ENCODE data around the gene NPAS2. TPM values are rescaled to one million over a fixed set of nuclear protein-coding genes. Genes with fewer than 3 reads are reported as not detected.

NPAS2 gene
- total RNA-seq, 2 donors from 2014 or later, result 24.2 to 45.8 TPM

- no peak overlapping the region for H3K4me3 ChIP-seq
- no peaks in the 10 kb centered on the region for H3K4me1 ChIP-seq (replicated peaks)
- H3K9me3 ChIP-seq, result no peaks in the 10 kb centered on the region
- TF ChIP-seq CTCF (IDR thresholded peaks at IDR 0.05), result no peak
- TF ChIP-seq POLR2A (IDR thresholded peaks at IDR 0.05), result no peak
- TF ChIP-seq POLR2AphosphoS5 (IDR thresholded peaks at IDR 0.05), result no peak
- intact Hi-C loops (cut with DNase I), result no loop called here
- no peak for DNase-seq (ENCODE audit: low spot score)
- H3K27ac ChIP-seq, result no peak overlapping the region
- H3K36me3 ChIP-seq, result no peaks in the 10 kb centered on the region
- 93% methylated on average over 9 of the region's 9 CpGs for WGBS
- no peaks in the 10 kb centered on the region for H3K27me3 ChIP-seq (replicated peaks; ENCODE audit: insufficient read depth)
Measured at GRCh38 chr2:100793982-100794381, 26.0 kb upstream of the NPAS2 start.

- TF ChIP-seq CTCF (IDR thresholded peaks at IDR 0.05), result no peak
- TF ChIP-seq POLR2A (IDR thresholded peaks at IDR 0.05), result no peak
- peak; percentile 45 for TF ChIP-seq POLR2AphosphoS5 (IDR thresholded peaks at IDR 0.05)
- Histone ChIP-seq H3K27ac (no peak overlapping the region), H3K9me3 (no peaks in the 10 kb centered on the region), H3K4me1 (replicated peaks) (no peaks in the 10 kb centered on the region), H3K36me3 (no peaks in the 10 kb centered on the region), H3K27me3 (replicated peaks; ENCODE audit: insufficient read depth) (no peaks in the 10 kb centered on the region), H3K4me3 (no peak overlapping the region)
- intact Hi-C loops (cut with DNase I), result no loop called here
- DNase-seq (ENCODE audit: low spot score), result peak; percentile 44
- 35% methylated on average over 5 of the region's 5 CpGs for WGBS
Measured at GRCh38 chr2:100796499-100797100, 23.3 kb upstream of the NPAS2 start.

GRCh38 chr2:100799686-100800085, 20.3 kb upstream of the NPAS2 start:
- 53% methylated on average over 5 of the region's 5 CpGs for WGBS
- H3K36me3 ChIP-seq, result no peaks in the 10 kb centered on the region

GRCh38 chr2:100800915-100801314, 19.0 kb upstream of the NPAS2 start:
- TF ChIP-seq POLR2AphosphoS5 (IDR thresholded peaks at IDR 0.05) (no peak), CTCF (IDR thresholded peaks at IDR 0.05) (no peak), POLR2A (IDR thresholded peaks at IDR 0.05) (no peak)
- intact Hi-C loops (cut with DNase I), result no loop called here
- DNase-seq (ENCODE audit: low spot score), result no peak
- no peaks in the 10 kb centered on the region for H3K27me3 ChIP-seq (replicated peaks; ENCODE audit: insufficient read depth)
- 32% methylated on average over 2 of the region's 2 CpGs for WGBS
- H3K4me1 ChIP-seq (replicated peaks), result no peaks in the 10 kb centered on the region
- H3K36me3 ChIP-seq, result no peaks in the 10 kb centered on the region
- H3K9me3 ChIP-seq, result no peaks in the 10 kb centered on the region
- no peak overlapping the region for H3K4me3 ChIP-seq
- peak overlapping the region in 1 of 2 donors; percentile 10 for H3K27ac ChIP-seq

More at GRCh38 chr2:100799686-100800085, 20.3 kb upstream of the NPAS2 start:
- intact Hi-C loops (cut with DNase I), result no loop called here
- no peak for TF ChIP-seq POLR2A (IDR thresholded peaks at IDR 0.05)
- no peak for TF ChIP-seq CTCF (IDR thresholded peaks at IDR 0.05)
- TF ChIP-seq POLR2AphosphoS5 (IDR thresholded peaks at IDR 0.05), result no peak
- Histone ChIP-seq H3K4me3 (no peak overlapping the region), H3K9me3 (no peaks in the 10 kb centered on the region), H3K4me1 (replicated peaks) (no peaks in the 10 kb centered on the region), H3K27me3 (replicated peaks; ENCODE audit: insufficient read depth) (no peaks in the 10 kb centered on the region), H3K27ac (no peak overlapping the region)
- DNase-seq (ENCODE audit: low spot score), result no peak

- Histone ChIP-seq H3K4me1 (replicated peaks) (no peaks in the 10 kb centered on the region), H3K4me3 (no peak overlapping the region), H3K36me3 (no peaks in the 10 kb centered on the region), H3K27me3 (replicated peaks; ENCODE audit: insufficient read depth) (no peaks in the 10 kb centered on the region), H3K9me3 (no peaks in the 10 kb centered on the region), H3K27ac (no peak overlapping the region)
- intact Hi-C loops (cut with DNase I), result no loop called here
- TF ChIP-seq POLR2A (IDR thresholded peaks at IDR 0.05) (no peak), POLR2AphosphoS5 (IDR thresholded peaks at IDR 0.05) (peak; percentile 48), CTCF (IDR thresholded peaks at IDR 0.05) (no peak)
- no peak for DNase-seq (ENCODE audit: low spot score)
- 33% methylated on average over 1 of the region's 1 CpG for WGBS
Measured at GRCh38 chr2:100801402-100801801, 18.5 kb upstream of the NPAS2 start.
